ENCODE results near the gene CDC6.

CDC6 gene

GRCh38 chr17:40351359-40352236, 63.9 kb downstream of the CDC6 start:
- no peak for DNase-seq (ENCODE audit: low read depth in 2 of 3, low spot score in 1 of 3)

GRCh38 chr17:40352237-40352778, 64.6 kb downstream of the CDC6 start:
- no peak for DNase-seq (ENCODE audit: low read depth in 2 of 3, low spot score in 1 of 3)

DNA sequence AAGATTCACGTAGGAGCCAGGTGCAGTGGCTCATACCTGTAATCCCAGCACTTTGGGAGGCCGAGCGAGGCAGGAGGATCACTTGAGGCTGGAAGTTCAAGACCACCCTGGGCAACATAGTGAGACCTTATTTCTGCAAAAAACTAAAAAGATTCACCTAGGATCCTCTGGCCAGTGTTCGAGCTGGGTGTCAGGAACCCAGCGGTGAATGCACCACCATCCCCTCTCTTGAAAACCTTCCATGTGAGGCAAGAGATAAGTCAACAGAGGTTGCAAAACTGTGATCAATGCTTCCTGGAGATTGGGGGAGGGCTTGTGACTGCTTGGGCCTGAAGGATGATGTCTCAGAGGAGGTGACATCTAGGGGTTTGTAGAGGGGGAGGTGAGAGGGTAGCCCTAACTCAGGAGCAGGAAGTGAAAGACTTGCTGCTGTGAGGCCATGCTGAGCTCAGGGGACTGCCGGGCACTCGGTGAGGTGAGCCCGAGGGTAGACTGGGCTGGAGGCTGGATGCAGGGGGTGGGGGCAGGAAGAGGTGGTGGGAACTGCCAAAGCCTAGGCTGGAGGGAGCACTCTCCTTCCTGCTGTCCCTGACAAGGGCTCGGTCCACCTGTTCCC, 65.2 kb downstream of the CDC6 start:
- DNase-seq (ENCODE audit: low read depth in 2 of 3, low spot score in 1 of 3), result no peak

All from stimulated activated CD4-positive, alpha-beta T cell treated with anti-CD3 and anti-CD28 coated beads, Interleukin-12 subunit alpha, Interleukin-12 subunit beta, amount 100 ng/mL, for 48 hours (primary cell).